ENCODE results near the gene CEL.

GRCh38 chr9:133120501-133121197 lies 58.9 kb downstream of the CEL start:
- TF ChIP-seq CTCF (IDR thresholded peaks at IDR 0.05; ENCODE audit: low read depth, low read length) (no peak), MAX (IDR thresholded peaks at IDR 0.05; ENCODE audit: low read depth, low read length) (no peak), POLR2A (IDR thresholded peaks at IDR 0.05; ENCODE audit: extremely low read depth, insufficient read length) (no peak)
